H4 (cell line): ENCODE measurements around the gene SHISA7. TPM values are rescaled to one million over a fixed set of nuclear protein-coding genes. Genes with fewer than 3 reads are reported as not detected.

ENCODE experiments used
- DNase-seq: peaks from one replicate; pipeline ENCODE4 v3.0.0-alpha.2; 2015; ENCODE audit warnings: low spot score
- total RNA-seq: library from RNA; depleted of rRNA; stranded (reverse); fragments of >200 nt; shearing (Covaris generic); gene quantifications from 2 replicates; pipeline ENCODE4 v1.2.3, GENCODE V29; 2014; rRNA removed

Gene SHISA7
- not detected in 2 replicates for total RNA-seq

GRCh38 chr19:55443045-55443823 lies at the start of gene SHISA7:
TSS of gene SHISA7 (minus strand) at chr19:55443300. CDS start at chr19:55442863, 437 bp downstream.
- no peak for DNase-seq

- no peak for DNase-seq
Measured at GRCh38 chr19:55492362-55492944, 49.4 kb upstream of the SHISA7 start.

DNA sequence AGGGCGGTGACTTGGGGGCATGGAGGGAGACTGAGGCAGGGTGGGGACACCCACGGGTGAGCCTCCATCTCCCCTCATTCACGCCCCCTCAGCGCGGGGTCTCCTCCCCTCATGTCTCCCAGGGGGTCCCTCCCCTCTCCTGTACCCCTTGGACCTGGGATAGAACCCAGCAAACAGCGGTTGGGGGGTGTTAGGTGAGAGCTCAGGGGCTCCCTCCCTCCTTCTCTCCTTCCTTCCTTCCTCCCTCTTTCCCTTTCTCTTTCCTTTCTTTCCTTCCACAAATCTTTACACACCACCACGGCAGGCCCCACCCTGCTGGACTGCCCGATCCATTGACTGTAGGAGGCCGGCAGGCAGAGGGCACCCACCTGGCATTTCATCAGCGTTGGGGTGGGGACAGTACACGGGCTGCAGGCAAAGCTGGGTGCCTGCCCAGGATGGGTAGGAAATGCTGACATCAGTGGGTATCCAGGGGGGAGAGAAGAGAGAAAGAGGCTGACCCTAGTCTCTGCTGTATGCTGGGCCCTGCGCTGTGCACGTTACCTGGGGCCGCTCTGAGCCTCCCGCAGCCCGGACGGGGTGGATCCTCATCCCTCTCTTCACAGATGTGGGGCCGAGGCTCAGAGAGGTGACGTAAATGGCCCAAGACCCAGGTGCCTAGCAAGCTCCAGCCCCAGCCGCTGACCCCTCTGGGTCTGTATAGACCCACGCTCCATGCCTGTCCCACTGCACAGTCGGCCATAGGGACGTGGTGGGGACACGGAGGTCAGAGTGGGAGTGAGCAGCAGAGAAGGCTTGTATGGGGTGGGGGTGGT lies 48.7 kb upstream of the SHISA7 start:
- no peak for DNase-seq

- no peak for DNase-seq
Measured at GRCh38 chr19:55490478-55491432, 47.7 kb upstream of the SHISA7 start.

GRCh38 chr19:55489711-55490477 lies 46.8 kb upstream of the SHISA7 start:
- no peak for DNase-seq

DNA sequence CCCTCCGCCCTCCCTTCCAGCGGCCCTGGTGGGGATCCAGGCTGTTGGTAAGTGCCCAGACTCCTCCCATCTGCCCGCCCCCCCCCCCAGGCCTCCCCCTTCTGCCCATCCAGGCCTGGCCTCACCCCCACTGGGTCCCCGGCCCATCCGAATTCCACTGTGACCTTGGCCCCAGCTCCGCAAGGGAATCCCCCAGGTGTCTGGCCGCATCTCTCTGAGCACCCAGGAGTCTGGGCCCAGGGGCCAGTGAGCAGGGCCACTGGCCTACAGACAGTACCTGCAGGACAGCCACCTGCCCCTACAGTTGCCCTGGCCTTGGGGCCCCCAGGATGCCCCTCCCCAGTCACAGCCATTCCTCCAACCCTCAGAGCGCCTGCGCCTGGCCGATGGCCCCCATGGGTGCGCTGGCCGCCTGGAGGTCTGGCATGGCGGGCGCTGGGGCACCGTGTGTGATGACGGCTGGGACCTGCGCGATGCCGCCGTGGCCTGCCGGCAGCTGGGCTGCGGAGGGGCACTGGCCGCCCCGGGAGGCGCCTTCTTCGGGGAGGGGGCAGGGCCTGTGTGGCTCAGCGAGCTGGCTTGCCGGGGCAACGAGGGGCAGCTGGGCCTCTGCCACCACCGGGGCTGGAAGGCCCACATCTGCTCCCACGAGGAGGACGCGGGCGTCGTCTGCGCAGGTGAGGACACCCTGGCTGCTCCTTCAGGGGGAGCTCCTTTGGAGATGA lies 46.0 kb upstream of the SHISA7 start:
- DNase-seq: no peak

- DNase-seq: peak; percentile 67
Measured at GRCh38 chr19:55487924-55488687, 45.0 kb upstream of the SHISA7 start, which contains the start of gene SSC5D. TSS of gene SSC5D (plus strand) at chr19:55488436. CDS start at chr19:55488590, 154 bp downstream.

DNA sequence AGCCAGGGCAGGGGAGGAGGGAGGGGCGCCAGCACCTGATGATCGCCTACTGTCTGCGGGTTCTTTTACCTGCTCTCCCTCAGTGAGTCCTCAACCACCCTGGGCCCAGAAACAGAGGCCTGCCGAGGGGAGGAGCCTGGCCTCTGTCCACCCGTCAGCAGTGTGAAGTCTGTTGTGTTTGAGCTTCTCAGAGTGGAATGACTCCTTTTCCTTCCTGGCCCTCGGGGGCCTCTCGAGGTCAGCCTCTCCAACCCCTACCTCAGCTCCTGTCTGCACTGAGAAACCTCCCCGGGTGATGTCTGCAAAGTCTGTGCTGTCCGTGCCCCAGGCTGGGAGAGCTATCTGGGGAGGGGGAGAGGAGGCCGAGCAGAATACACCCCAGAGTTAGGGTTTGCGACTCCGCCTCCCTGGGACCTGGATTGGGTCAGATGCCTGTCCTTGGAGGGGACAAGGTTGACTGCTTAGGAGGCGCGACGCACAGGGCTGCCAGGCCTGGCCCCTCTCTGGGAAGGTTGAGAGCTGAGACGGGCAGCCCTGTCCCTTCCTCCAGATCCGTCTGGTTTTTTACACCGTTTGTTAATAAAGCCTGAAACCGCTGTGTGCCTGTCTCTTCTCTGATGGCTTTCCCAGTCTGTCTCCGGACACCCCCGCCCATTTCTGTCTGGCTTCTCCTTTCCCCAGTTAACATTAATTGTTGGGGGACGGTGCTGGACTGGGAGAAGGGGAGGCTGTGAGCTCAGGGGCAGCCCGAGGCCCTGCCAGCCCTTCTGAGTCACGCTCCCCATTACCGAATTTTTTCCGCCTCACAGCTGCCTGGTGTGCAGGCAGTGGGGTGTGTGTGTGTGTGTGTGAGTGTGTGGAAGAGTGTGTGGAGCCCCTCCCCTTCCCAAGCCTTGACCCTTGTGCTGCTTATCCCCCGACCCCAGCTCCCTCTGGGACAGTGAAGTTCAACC lies 44.1 kb upstream of the SHISA7 start:
- DNase-seq: peak; percentile 96

DNA sequence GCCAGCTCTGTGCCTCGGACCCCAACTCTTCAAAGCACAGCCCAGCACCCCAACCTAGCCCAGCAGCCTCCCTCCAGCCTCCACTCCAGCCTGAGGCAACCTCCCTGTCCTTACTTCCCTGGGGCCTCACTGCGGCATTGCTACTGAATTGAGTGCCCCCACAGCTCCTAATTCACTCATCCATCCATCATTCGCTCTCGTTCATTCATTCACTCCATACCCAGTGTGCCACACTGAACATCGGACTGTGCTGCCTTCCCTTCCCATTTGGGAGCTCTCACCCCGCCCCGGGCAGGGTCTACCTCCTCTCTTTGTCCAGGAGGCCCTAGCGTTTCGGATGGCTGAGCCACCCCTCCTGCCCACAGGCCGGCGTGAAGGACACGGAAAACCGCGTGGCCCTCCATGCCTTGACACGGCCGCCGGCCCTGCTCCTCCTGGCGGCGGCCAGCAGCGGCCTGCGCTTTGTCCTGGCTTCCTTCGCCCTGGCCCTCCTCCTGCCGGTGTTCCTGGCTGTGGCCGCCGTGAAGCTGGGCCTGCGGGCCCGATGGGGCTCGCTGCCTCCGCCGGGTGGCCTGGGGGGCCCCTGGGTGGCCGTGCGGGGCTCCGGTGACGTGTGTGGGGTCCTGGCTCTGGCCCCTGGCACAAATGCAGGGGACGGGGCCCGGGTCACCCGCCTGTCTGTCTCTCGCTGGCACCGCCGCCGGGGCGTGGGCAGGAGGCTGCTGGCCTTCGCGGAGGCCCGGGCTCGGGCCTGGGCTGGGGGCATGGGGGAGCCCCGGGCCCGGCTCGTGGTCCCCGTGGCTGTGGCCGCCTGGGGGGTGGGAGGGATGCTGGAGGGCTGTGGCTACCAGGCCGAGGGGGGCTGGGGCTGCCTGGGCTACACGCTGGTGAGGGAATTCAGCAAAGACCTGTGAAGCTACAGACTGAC lies 43.2 kb upstream of the SHISA7 start:
- DNase-seq: no peak

- DNase-seq: no peak
Measured at GRCh38 chr19:55485439-55486011, 42.4 kb upstream of the SHISA7 start.

GRCh38 chr19:55484593-55485438 lies 41.7 kb upstream of the SHISA7 start, which contains the start of gene NAT14:
TSS of gene NAT14 (plus strand) at chr19:55485188. CDS start at chr19:55485709, 521 bp downstream.
- DNase-seq: peak; percentile 74

- no peak for DNase-seq
Measured at GRCh38 chr19:55483706-55484592, 40.8 kb upstream of the SHISA7 start.

- DNase-seq: no peak
Measured at GRCh38 chr19:55482967-55483705, 40.0 kb upstream of the SHISA7 start.
